GM12801 (cell line): Measurements from ENCODE around the gene POLR2F.

Experiments
- CTCF ChIP-seq: IDR thresholded peaks from one replicate; pipeline ENCODE4 v1.5.1; 2011; ENCODE audit warnings: control low read depth; ENCODE audit not compliant: insufficient read length; ENCODE audit errors: extremely low read depth

The POLR2F gene

GRCh38 chr22:37967637-37968451 is 14.3 kb downstream of the POLR2F start:
- TF ChIP-seq CTCF: no peak

GRCh38 chr22:37968452-37969251 is 15.2 kb downstream of the POLR2F start:
- no peak for TF ChIP-seq CTCF

GRCh38 chr22:37970864-37971263 is 17.4 kb downstream of the POLR2F start:
- TF ChIP-seq CTCF: no peak

GRCh38 chr22:37971475-37972434 is 18.3 kb downstream of the POLR2F start:
- TF ChIP-seq CTCF: no peak

- no peak for TF ChIP-seq CTCF
These were observed 19.0 kb downstream of the POLR2F start for GRCh38 chr22:37972527-37972926.

GRCh38 chr22:37973271-37974170 is 20.0 kb downstream of the POLR2F start:
- TF ChIP-seq CTCF: no peak
